Retina (tissue), 1 donor: ENCODE data around the gene TSEN54.
A peak's percentile ranks its signal among the peaks of the same experiment; 100 is the strongest.

Experiments used
- DNase-seq: peaks from one replicate; pipeline ENCODE4 v3.0.0-alpha.2; 2016

The TSEN54 gene

DNA sequence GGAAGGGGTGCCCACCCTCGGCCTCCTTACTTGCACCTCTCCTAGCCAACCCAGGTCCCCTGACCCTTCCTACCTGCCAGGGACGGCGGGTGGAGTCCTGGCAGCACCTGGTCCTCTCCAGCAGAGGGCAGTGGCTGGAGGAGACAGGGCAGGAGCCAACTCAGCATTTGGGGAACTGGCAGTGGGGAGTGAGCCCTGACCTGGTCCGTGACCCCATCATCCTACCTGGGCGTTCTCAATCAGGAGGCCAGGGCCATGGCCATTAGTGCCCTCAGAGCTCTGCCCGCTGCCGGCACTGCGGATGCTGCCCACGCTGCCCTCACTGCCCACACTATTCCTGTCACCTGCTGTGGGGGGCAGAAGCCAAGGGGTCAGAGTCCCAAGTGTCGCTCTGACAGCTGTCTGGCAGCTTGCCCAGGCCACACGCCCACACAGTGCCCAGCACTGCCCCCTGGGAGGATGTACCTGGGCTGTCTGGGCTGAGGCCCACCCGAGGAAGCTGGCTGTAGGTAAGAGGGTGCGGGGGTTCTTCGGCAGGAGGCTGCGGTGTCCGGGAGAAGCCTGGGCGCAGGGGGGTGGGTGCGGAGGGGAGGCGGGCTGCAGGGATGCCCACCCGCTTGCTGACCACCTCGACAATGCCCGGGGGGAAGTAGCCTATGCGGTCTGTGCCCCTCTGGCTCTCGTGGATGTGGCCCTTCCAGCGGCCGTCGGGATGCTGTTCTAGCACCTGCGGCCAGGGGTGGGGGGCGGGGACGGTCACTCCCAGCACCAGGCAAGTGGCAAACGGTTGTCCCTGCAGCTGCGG is 11.8 kb upstream of the TSEN54 start:
- DNase-seq: no peak

- DNase-seq: no peak
Observed at GRCh38 chr17:75505152-75505409, 11.2 kb upstream of the TSEN54 start.

DNA sequence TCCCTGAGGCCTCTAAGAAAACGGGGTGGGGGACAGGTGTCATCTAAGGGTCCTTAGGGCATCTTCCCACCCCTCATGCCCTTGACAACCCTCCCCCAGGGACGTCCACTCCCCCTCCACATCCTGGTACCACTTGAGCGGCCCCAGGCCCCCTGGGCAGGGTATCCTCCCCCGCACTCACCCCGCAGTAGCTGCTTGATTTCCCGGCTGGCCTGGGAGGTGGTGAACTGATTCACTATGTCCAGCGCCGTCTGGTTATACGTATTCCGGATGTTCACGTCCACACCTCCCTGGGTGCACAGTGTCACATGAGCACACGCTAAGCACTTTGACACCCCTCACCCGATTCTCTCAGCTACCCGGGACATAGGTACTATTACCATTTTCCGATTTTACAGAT is 10.7 kb upstream of the TSEN54 start:
- no peak for DNase-seq

- no peak for DNase-seq
Observed at GRCh38 chr17:75506134-75506533, 10.2 kb upstream of the TSEN54 start.

GRCh38 chr17:75506888-75507287 is 9.4 kb upstream of the TSEN54 start:
- no peak for DNase-seq

- peak; percentile 65 for DNase-seq
Observed at GRCh38 chr17:75507733-75508719, 8.3 kb upstream of the TSEN54 start.

DNA sequence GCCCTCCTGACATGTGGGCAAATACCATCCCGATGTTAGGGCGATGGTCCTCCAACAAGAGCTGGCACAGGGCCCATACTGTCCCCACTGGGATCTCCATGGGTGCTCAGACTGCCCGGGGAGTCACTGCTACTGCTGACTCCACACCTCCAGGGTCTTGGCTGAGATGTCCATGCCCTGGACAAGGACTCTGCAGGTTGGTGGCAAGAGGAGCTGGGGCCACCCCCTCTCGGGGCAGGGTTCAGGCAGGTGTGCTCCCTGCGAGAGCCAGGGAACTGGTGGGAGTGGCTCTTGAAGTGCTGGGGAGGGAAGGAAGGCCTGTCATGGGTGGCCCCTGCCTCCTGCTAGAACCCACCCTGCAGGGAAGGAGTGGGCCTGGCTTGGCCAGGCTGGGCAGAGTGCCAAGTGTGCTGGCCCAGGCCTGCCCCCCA is 7.4 kb upstream of the TSEN54 start:
- DNase-seq: no peak

GRCh38 chr17:75509528-75510258 is 6.6 kb upstream of the TSEN54 start:
- no peak for DNase-seq

DNA sequence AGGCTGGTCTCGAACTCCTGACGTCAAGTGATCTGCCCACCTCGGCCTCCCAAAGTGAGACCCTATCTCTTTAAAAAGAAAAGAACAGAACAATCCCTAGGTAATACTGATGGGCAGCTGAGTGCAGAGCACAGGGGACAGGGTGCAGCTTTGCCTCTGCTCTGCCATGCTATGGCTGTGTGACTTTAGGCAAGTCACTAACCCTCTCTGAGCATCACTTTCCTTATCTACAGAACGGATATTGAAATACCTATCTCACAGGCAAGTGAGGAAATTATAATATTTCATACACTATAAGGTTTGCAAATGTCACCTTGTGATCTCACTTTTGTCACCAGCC is 5.1 kb upstream of the TSEN54 start:
- DNase-seq: no peak

- no peak for DNase-seq
Observed at GRCh38 chr17:75511610-75512575, 4.4 kb upstream of the TSEN54 start.

- DNase-seq: no peak
Observed at GRCh38 chr17:75512926-75513640, 3.2 kb upstream of the TSEN54 start.

GRCh38 chr17:75513641-75514000 is 2.7 kb upstream of the TSEN54 start:
- no peak for DNase-seq

DNA sequence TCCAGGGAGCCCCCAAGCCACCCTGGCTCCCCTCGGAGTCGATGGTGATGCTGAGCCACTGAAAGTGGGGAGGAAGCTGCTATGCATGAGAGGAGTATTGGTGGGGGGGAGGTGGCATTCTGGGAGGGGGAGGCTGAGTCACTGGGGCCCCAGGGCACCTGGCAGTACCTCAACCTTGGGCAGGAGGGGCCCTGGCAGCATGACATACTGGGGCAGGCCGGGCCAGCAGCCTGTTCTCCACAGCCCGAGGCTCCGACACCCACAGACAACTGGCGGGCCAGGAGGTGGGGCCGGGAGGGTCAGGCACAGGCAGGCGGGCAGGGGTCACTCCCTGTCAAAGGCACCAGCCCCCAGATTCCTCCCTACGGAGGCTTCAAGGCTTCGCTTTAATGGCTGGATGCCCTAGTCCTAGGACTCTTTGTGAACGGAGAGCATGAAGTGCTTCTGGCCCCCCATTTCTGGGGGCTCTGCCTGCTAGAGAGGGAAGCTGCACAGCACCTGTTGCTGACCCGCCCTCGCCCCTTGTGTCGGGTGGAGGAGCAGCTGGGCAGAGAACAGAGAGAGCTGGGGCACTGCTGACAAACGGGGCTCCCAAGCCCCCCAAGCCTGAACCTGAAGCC is 1.9 kb upstream of the TSEN54 start:
- peak; percentile 45 for DNase-seq

- no peak for DNase-seq
Observed at GRCh38 chr17:75514919-75515495, 1.3 kb upstream of the TSEN54 start.

GRCh38 chr17:75515496-75516254 is 653 bp upstream of the TSEN54 start, which contains the start of gene CASKIN2:
TSS of gene CASKIN2 (minus strand) at chr17:75515537. CDS start at chr17:75513804, 1,733 bp downstream.
- peak; percentile 97 for DNase-seq

GRCh38 chr17:75516619-75517296 is 430 bp downstream of the TSEN54 start:
- DNase-seq: peak; percentile 70

- DNase-seq: no peak
Observed at GRCh38 chr17:75517297-75517865, 1.1 kb downstream of the TSEN54 start.

DNA sequence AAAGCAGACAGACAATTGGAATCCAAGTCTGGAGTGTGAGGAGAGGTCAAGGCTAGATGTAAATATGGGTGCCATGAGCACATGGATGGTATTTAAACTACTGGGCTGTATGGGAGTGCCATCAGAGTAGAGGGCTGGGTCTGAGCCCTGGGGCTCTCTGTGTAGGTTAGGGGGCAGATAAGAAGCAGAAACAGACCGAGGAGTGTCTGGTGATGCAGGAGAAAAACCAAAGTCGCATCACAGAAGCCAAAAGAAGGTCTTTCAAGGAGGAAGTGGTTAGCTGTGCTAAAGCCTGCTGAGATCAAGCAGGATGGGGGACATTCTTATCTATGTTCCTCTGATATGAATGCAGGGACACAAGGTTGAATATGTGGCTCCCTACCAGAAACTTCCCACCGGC is 1.9 kb downstream of the TSEN54 start:
- no peak for DNase-seq

- DNase-seq: no peak
Observed at GRCh38 chr17:75518983-75519537, 2.7 kb downstream of the TSEN54 start.
